Endothelial cell of umbilical vein (primary cell): ENCODE measurements around the gene PRDM10.

Experiments used
- EZH2 ChIP-seq: IDR thresholded peaks from 2 replicates; pipeline ENCODE4 v1.6.1; 2012; ENCODE audit warnings: borderline replicate concordance, low read depth, mild to moderate bottlenecking, moderate library complexity, low read length, inconsistent platforms; ENCODE audit not compliant: severe bottlenecking
- GATA2 ChIP-seq: IDR thresholded peaks from 2 replicates; pipeline ENCODE4 v1.7.0; 2011; ENCODE audit warnings: low read depth, mild to moderate bottlenecking, moderate library complexity, mixed read lengths, low read length; ENCODE audit not compliant: insufficient read length, insufficient read depth
- TF ChIP-seq, protein P1 (sequence below), 2 donors: IDR thresholded peaks; 1 replicate in 1 of 2; 2 replicates in 1 of 2; pipeline ENCODE4 v1.5.1; 2011; ENCODE audit warnings: low read length in 2 of 2, mild to moderate bottlenecking in 2 of 2, moderate library complexity in 2 of 2, control low read depth in 1 of 2, inconsistent platforms in 1 of 2, low read depth in 1 of 2; ENCODE audit not compliant: insufficient read depth in 1 of 2; ENCODE audit errors: extremely low read depth in 1 of 2

DNA sequence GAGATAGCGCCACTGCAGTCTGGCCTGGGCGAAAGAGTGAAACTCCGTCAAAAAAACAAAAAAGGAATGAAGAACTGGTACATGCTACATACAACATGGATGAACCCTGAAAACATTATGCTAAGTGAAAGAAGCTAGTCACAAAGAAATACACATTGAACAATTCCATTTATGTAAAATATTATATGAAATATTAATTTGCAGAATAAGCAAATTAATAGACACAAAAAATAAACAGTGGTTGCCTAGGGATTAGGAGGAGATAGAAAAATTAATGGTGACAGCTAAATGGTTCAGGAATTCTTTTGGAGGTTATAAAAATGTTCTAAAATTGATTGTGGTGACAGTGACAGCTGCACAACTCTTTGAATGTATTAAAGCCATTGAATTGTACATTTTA lies 14.7 kb downstream of the PRDM10 start:
- TF ChIP-seq, protein P1, sequence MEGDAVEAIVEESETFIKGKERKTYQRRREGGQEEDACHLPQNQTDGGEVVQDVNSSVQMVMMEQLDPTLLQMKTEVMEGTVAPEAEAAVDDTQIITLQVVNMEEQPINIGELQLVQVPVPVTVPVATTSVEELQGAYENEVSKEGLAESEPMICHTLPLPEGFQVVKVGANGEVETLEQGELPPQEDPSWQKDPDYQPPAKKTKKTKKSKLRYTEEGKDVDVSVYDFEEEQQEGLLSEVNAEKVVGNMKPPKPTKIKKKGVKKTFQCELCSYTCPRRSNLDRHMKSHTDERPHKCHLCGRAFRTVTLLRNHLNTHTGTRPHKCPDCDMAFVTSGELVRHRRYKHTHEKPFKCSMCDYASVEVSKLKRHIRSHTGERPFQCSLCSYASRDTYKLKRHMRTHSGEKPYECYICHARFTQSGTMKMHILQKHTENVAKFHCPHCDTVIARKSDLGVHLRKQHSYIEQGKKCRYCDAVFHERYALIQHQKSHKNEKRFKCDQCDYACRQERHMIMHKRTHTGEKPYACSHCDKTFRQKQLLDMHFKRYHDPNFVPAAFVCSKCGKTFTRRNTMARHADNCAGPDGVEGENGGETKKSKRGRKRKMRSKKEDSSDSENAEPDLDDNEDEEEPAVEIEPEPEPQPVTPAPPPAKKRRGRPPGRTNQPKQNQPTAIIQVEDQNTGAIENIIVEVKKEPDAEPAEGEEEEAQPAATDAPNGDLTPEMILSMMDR (IDR thresholded peaks at IDR 0.05; ENCODE audit: extremely low read depth in 1 of 2, insufficient read depth in 1 of 2, low read depth in 1 of 2, low read length in 2 of 2): no peak
- no peak for TF ChIP-seq EZH2
- no peak for TF ChIP-seq GATA2
